Left lung (tissue), 10 donors: Measurements from ENCODE around the gene NAV3. TPM values are rescaled to one million over a fixed set of nuclear protein-coding genes. Genes with fewer than 3 reads are reported as not detected.

Experiments used
- ATAC-seq: fragments of 200-7000 bp; cut with Tn5 transposase; one replicate; pipeline ENCODE4 v1.9.1; 2020; ENCODE audit warnings: moderate library complexity
- DNase-seq, 4 donors: peaks; one replicate each; pipeline ENCODE4 v3.0.0-alpha.2; 2013 to 2020
- H3K27ac ChIP-seq, 2 donors: fragments of 200-600 bp; sonication (generic) in 1 of 2; one replicate each; pipeline versions ENCODE4 v1.5.0 to v1.8.0; 2020 to 2021
- H3K27me3 ChIP-seq, 2 donors: fragments of 200-600 bp; sonication (generic) in 1 of 2; one replicate each; pipeline versions ENCODE4 v1.5.0 to v1.8.0; 2020 to 2021
- H3K36me3 ChIP-seq, 2 donors: fragments of 200-600 bp; sonication (generic) in 1 of 2; one replicate each; pipeline versions ENCODE4 v1.5.0 to v1.8.0; 2020 to 2021
- H3K4me1 ChIP-seq, 2 donors: fragments of 200-600 bp; one replicate each; pipeline ENCODE4 v1.8.0; 2021
- H3K4me3 ChIP-seq, 2 donors: fragments of 200-600 bp; sonication (generic) in 1 of 2; one replicate each; pipeline versions ENCODE4 v1.5.0 to v1.8.0; 2020 to 2021; ENCODE audit warnings: mild to moderate bottlenecking in 1 of 2
- H3K9me3 ChIP-seq, 2 donors: fragments of 200-600 bp; sonication (generic) in 1 of 2; one replicate each; pipeline versions ENCODE4 v1.5.0 to v1.8.0; 2020 to 2021
- intact Hi-C, 2 donors: fragments of 100-400 bp; cut with DNase I; formaldehyde crosslinking; loops; one replicate each; pipeline versions ENCODE4 v1.11.2 to v1.14.2; 2022
- polyA plus RNA-seq, 6 donors: library from polyadenylated mRNA; unstranded; fragments of 120-200 nt; gene quantifications; one replicate each; pipeline ENCODE4 v1.2.1, GENCODE V29; 2013; ENCODE audit not compliant: insufficient read length in 6 of 6
- total RNA-seq, 2 donors: library from RNA; stranded (reverse); fragmentation: NEBNext Ultra II Directional; extraction: Animal tissue kit (Norgen Biotek cat#: 25700); gene quantifications; one replicate each; pipeline ENCODE4 v1.2.1, GENCODE V29; 2021
- TF ChIP-seq, protein P1 (sequence below), 2 donors: fragments of 200-600 bp; sonication (generic) in 1 of 2; IDR thresholded peaks; one replicate each; pipeline versions ENCODE4 v1.5.0 to v1.8.0; 2021; ENCODE audit warnings: antibody characterized with exemption in 2 of 2
- donor health status: DM: no; HTN: yes; CAD: no.
- donor health status: DM: no; HTN: no; CAD: no.

The NAV3 gene
- total and polyA plus RNA-seq, 8 donors: 5.2 to 10.8 (median 6.8) TPM

DNA sequence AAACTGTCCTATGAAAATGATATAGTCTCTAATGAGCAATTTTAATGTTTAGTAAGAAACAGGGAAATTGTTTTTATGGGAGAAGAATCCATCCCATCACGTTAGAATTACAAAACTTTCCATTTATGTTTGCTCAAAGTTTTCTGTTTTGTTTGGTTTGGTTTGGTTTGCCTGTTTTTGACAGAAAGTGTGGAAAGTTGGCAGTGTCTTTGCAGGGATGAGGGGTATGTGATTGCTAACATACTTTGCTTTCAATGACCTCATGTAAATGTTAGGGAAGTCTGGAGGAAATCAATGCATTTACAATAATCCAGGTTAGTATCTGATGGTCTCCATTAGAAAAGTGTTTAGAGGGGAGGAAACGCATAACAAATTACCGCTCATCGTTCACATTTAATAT lies 12.3 kb upstream of the NAV3 start:
- no peak overlapping the region for H3K4me3 ChIP-seq
- intact Hi-C loops: no loop called here
- no peak overlapping the region for H3K27ac ChIP-seq
- ATAC-seq (no peak), DNase-seq (no peak)
- H3K27me3 ChIP-seq: no peaks in the 10 kb centered on the region
- H3K4me1 ChIP-seq: no peaks in the 10 kb centered on the region
- no peaks in the 10 kb centered on the region for H3K9me3 ChIP-seq
- no peaks in the 10 kb centered on the region for H3K36me3 ChIP-seq
- TF ChIP-seq, protein P1, sequence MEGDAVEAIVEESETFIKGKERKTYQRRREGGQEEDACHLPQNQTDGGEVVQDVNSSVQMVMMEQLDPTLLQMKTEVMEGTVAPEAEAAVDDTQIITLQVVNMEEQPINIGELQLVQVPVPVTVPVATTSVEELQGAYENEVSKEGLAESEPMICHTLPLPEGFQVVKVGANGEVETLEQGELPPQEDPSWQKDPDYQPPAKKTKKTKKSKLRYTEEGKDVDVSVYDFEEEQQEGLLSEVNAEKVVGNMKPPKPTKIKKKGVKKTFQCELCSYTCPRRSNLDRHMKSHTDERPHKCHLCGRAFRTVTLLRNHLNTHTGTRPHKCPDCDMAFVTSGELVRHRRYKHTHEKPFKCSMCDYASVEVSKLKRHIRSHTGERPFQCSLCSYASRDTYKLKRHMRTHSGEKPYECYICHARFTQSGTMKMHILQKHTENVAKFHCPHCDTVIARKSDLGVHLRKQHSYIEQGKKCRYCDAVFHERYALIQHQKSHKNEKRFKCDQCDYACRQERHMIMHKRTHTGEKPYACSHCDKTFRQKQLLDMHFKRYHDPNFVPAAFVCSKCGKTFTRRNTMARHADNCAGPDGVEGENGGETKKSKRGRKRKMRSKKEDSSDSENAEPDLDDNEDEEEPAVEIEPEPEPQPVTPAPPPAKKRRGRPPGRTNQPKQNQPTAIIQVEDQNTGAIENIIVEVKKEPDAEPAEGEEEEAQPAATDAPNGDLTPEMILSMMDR (IDR thresholded peaks at IDR 0.05): no peak

DNA sequence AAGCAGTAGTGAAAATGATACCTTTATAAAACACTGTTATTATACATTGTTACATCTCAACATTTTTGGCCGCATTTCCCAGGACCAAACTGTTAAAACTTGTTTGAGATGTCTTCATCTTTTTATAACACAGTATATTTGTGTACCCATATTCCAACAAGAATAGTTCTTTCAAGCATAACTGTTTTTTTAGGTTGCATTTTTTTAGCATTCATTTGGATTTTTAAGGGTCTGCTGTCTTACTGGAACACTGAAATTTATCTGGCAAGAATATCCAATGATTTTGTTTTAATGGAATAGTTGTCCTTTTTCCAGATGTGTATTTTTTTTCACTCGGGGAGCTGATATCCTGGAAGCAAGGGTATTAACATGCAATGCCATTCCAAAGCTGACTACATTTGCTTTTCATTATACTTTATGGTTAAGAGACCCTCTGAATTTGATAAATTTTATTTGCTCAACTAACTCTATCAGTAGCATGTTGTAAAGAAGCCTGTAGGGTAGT lies 8.9 kb upstream of the NAV3 start:
- H3K27ac ChIP-seq: no peak overlapping the region

DNA sequence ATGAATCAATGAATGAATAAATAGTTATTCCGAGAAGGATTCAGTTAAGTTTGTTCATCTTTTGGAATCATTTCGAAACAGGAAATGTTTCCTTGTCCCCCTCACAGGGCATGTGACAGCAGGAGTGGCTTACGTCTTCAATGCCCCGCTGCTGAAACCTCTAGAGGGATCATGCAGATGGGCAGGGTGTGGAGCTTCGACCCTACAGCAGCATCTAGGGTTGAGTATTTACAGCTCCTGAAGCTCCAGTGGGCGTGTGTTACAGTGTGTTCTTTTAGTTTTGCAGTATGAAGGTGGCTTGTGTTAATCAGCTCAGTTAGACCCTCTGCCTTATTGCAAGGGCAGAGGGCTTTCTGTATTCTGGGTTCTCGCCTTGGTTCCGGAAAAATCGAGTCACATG lies 2.6 kb downstream of the NAV3 start:
- ATAC-seq (no peak), DNase-seq (no peak)
- Histone ChIP-seq H3K4me1 (peaks cover 0 to 4% of the 10 kb centered on the region in 2 donors), H3K9me3 (no peaks in the 10 kb centered on the region), H3K4me3 (no peak overlapping the region), H3K27me3 (no peaks in the 10 kb centered on the region), H3K27ac (no peak overlapping the region), H3K36me3 (no peaks in the 10 kb centered on the region)
- TF ChIP-seq, protein P1 (IDR thresholded peaks at IDR 0.05): no peak
- intact Hi-C loops: no loop called here

More for the DNA sequence above, 8.9 kb upstream of the NAV3 start:
- Histone ChIP-seq H3K36me3 (no peaks in the 10 kb centered on the region), H3K4me1 (no peaks in the 10 kb centered on the region), H3K4me3 (no peak overlapping the region), H3K9me3 (peaks cover 0 to 5% of the 10 kb centered on the region in 2 donors), H3K27me3 (no peaks in the 10 kb centered on the region)
- TF ChIP-seq, protein P1 (IDR thresholded peaks at IDR 0.05): no peak
- intact Hi-C loops: no loop called here
- ATAC-seq (no peak), DNase-seq (no peak)

DNA sequence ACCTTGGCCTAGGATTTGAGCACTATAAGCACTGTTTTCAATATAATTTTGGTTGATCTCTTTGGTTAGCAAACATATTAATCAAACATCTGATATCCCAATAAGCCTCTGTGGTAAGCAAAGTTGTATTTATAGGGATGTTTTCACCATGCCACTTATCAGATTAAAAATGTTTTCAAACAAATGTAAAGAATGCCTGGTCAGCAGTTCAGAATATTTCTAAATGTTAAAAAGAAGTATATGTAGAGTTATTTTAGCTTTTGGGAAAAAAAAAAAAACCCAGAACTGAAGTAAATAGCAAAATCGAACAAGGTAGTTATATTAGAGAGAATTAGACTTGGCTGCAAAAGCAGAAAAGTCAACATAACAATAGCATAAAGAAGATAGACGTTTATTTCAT lies 3.9 kb downstream of the NAV3 start:
- H3K4me1 ChIP-seq: peaks cover 0 to 4% of the 10 kb centered on the region in 2 donors
- TF ChIP-seq, protein P1 (IDR thresholded peaks at IDR 0.05): no peak
- H3K9me3 ChIP-seq: no peaks in the 10 kb centered on the region
- no peak overlapping the region for H3K27ac ChIP-seq
- no peaks in the 10 kb centered on the region for H3K36me3 ChIP-seq
- DNase-seq (no peak), ATAC-seq (no peak)
- no peak overlapping the region for H3K4me3 ChIP-seq
- H3K27me3 ChIP-seq: no peaks in the 10 kb centered on the region
- intact Hi-C loops: no loop called here

DNA sequence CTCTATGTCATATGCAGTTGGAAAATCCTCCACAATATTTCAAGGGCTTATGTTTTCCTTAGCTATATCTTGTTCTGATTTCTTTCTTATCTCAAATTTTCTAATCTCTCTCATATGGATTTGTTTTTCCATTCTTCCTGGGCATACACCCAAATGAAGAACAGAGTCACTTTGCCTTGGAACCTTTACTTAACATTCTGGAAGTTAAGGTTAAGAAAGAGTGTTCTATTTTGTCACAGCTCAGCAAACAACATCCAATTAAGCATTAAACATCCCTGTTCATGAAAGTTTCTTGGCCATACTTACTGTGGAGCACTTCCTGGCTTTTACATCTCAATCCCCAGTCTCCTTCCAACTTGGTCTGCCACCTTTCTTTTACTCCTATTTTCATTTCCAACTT lies 5.3 kb downstream of the NAV3 start:
- TF ChIP-seq, protein P1 (IDR thresholded peaks at IDR 0.05): no peak
- no peak for ATAC-seq

More for the DNA sequence above, 5.3 kb downstream of the NAV3 start:
- Histone ChIP-seq H3K4me1 (no peaks in the 10 kb centered on the region), H3K36me3 (no peaks in the 10 kb centered on the region), H3K4me3 (no peak overlapping the region), H3K27me3 (no peaks in the 10 kb centered on the region), H3K9me3 (no peaks in the 10 kb centered on the region), H3K27ac (no peak overlapping the region)
- intact Hi-C loops: no loop called here
- DNase-seq: peak in 1 of 4 donors; percentile 59
